Dermis lymphatic vessel endothelial cell (primary cell): Measurements from ENCODE around the gene CAP2. TPM values are rescaled to one million over a fixed set of nuclear protein-coding genes. Genes with fewer than 3 reads are reported as not detected.

ENCODE experiments used
- total RNA-seq: library from RNA; depleted of rRNA; stranded (reverse); fragments of >200 nt; gene quantifications from 2 replicates; pipeline ENCODE4 v1.2.1, GENCODE V29; 2014

CAP2 gene, protein sequence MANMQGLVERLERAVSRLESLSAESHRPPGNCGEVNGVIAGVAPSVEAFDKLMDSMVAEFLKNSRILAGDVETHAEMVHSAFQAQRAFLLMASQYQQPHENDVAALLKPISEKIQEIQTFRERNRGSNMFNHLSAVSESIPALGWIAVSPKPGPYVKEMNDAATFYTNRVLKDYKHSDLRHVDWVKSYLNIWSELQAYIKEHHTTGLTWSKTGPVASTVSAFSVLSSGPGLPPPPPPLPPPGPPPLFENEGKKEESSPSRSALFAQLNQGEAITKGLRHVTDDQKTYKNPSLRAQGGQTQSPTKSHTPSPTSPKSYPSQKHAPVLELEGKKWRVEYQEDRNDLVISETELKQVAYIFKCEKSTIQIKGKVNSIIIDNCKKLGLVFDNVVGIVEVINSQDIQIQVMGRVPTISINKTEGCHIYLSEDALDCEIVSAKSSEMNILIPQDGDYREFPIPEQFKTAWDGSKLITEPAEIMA
- total RNA-seq = 0.09 and 0.33 TPM in 2 replicates

DNA sequence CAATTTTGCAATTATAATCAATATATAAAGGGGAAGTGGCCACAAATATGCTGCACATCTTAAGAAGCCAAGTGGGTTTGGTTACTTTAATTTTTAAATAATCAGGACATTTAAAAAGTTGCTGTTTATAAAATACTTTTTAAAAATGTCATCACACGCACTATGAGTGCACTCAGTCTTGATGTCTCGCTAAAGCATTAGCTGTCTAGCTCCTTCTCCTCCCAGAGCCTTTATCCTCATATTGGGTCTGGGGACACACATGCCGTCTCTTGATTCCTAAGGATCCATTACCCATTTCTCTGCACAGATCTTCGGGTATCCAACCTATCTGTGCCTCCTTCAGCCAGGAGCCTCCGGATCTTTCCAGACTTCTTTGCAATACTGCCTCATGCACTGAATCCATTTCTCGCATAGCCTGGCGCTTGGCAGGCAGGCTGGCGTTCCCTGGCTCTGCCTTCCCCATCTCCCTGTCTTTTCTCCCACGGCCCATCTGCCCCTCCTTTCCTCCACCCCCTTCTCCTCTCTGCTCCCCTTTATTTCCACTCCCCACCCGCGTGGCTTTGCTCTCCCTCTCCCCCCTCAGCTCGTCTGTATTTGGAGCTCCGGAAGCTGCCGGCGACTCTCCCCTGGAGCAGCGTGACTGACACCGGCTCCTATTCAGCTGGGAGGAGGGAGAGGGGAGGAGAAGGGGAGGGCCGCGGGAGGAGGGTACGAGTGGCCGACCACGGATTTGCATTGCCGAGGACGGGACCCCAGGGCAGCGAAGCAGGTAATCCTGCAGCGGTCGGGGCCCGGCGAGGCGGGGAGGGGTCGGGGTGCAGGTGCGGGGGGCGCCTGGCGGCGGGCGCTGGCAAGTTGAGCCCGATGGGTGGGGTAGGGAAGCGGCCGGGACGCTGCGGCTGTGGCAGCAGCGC, at the start of gene CAP2:
TSS of gene CAP2 (plus strand) at position 618 of the 914 bp plus-strand sequence. CDS start 27,961 bp downstream, outside the sequence.

GRCh38 chr6:17599877-17600526, 206.6 kb downstream of the CAP2 start, which contains the start of gene FAM8A1:
Gene FAM8A1, plus strand, starts transcription at chr6:17600302. Its CDS starts 108 bp downstream, at chr6:17600410.

Other genes with a start within 250 kb of the CAP2 start
- gene RBM24, start 112.2 kb upstream of the CAP2 start, total RNA-seq = 0.22 and 0.34 TPM in 2 replicates
- 13.2 and 14.6 TPM in 2 replicates for gene FAM8A1, start 206.7 kb downstream of the CAP2 start, total RNA-seq